ENCODE results near the gene PPP1R7. TPM values are rescaled to one million over a fixed set of nuclear protein-coding genes. Genes with fewer than 3 reads are reported as not detected.

PPP1R7 gene
- total RNA-seq, 1 experiment from 2014 or later = 49.1 TPM

GRCh38 chr2:241179899-241180298, 29.6 kb downstream of the PPP1R7 start:
- ChIA-PET POLR2A (no interaction called here), CTCF (interaction anchor here (0.6 to 2.3 kb wide), 15 partner anchors 17 to 698 kb away, joined by 3 to 12 read pairs (median 4); partner anchors contain the start of genes HDLBP and SEPTIN2)
- Mint-ChIP-seq H3K4me1 (0 out of 2 replicates have a peak, but pooled peaks cover 5% of the 10 kb centered on the region), H3K27ac (peak overlapping the region; percentile 40; the same call in 1 of the 2 replicates), H3K36me3 (peaks cover 5% of the 10 kb centered on the region), H3K4me3 (no peak overlapping the region), H3K9me3 (no peaks in the 10 kb centered on the region), H3K27me3 (ENCODE audit: low read depth) (no peaks in the 10 kb centered on the region)
- no peak for TF ChIP-seq CREM (CRISPR knock-in tag; IDR thresholded peaks at IDR 0.05)
- TF ChIP-seq HMGXB4 (CRISPR knock-in tag; IDR thresholded peaks at IDR 0.05) = no peak
- no peak for TF ChIP-seq ATF1 (CRISPR knock-in tag; IDR thresholded peaks at IDR 0.05)
- no peak for TF ChIP-seq ZNF671 (CRISPR knock-in tag; IDR thresholded peaks at IDR 0.05)
- TF ChIP-seq ZNF232 (CRISPR knock-in tag; IDR thresholded peaks at IDR 0.05) = no peak
- no peak for TF ChIP-seq ZSCAN18 (CRISPR knock-in tag; IDR thresholded peaks at IDR 0.05)
- no peak for TF ChIP-seq SMAD3 (CRISPR knock-in tag; IDR thresholded peaks at IDR 0.05; ENCODE audit: borderline replicate concordance)
- TF ChIP-seq PREB (CRISPR knock-in tag; IDR thresholded peaks at IDR 0.05; ENCODE audit: borderline replicate concordance) = no peak
- no peak for TF ChIP-seq NFE2L1 (CRISPR knock-in tag; IDR thresholded peaks at IDR 0.05)
- TF ChIP-seq ZNF138 (CRISPR knock-in tag; conservative IDR thresholded peaks at IDR 0.05) = no peak
- no peak for TF ChIP-seq NFATC4 (CRISPR knock-in tag; IDR thresholded peaks at IDR 0.05)
- no peak for TF ChIP-seq KAT7 (CRISPR knock-in tag; IDR thresholded peaks at IDR 0.05; ENCODE audit: borderline replicate concordance)
- no peak for TF ChIP-seq JAZF1 (CRISPR knock-in tag; IDR thresholded peaks at IDR 0.05)
- no peak for TF ChIP-seq ZNF263 (CRISPR knock-in tag; IDR thresholded peaks at IDR 0.05; ENCODE audit: low read depth)
- no peak for TF ChIP-seq NR3C1 (CRISPR knock-in tag; conservative IDR thresholded peaks at IDR 0.05; ENCODE audit: low read depth)
- DNase-seq (ENCODE audit: low spot score) (no peak), ATAC-seq (no peak)

GRCh38 chr2:241180495-241180894, 30.2 kb downstream of the PPP1R7 start:
- DNase-seq (ENCODE audit: low spot score) (peak; percentile 82), ATAC-seq (peak; percentile 99)
- Mint-ChIP-seq H3K4me3 (no peak overlapping the region), H3K27me3 (ENCODE audit: low read depth) (no peaks in the 10 kb centered on the region), H3K9me3 (no peaks in the 10 kb centered on the region), H3K27ac (peak overlapping the region; percentile 40; the same call in 1 of the 2 replicates), H3K36me3 (no peaks in the 10 kb centered on the region), H3K4me1 (0 out of 2 replicates have a peak, but pooled peaks cover 5% of the 10 kb centered on the region)
- CTCF ChIA-PET = interaction anchor here (0.6 to 2.3 kb wide), 13 partner anchors 18 to 698 kb away, joined by 3 to 12 read pairs (median 4); partner anchors contain the start of genes HDLBP and SEPTIN2
- POLR2A ChIA-PET = no interaction called here
- TF ChIP-seq GRHL2 (CRISPR knock-in tag; IDR thresholded peaks at IDR 0.05; ENCODE audit: insufficient replicate concordance, severe bottlenecking) (no peak), ATF6 (CRISPR knock-in tag; IDR thresholded peaks at IDR 0.05) (no peak), FOXP4 (CRISPR knock-in tag; IDR thresholded peaks at IDR 0.05) (no peak), NR3C1 (CRISPR knock-in tag; conservative IDR thresholded peaks at IDR 0.05; ENCODE audit: low read depth) (no peak), OVOL2 (CRISPR knock-in tag; IDR thresholded peaks at IDR 0.05; ENCODE audit: borderline replicate concordance) (no peak), KAT7 (CRISPR knock-in tag; IDR thresholded peaks at IDR 0.05; ENCODE audit: borderline replicate concordance) (no peak), ZNF263 (CRISPR knock-in tag; IDR thresholded peaks at IDR 0.05; ENCODE audit: low read depth) (no peak), USF1 (CRISPR knock-in tag; IDR thresholded peaks at IDR 0.05) (no peak), NFATC4 (CRISPR knock-in tag; IDR thresholded peaks at IDR 0.05) (no peak), NFYB (CRISPR knock-in tag; conservative IDR thresholded peaks at IDR 0.05; ENCODE audit: low read depth) (peak; percentile 60), ZMAT4 (CRISPR knock-in tag; IDR thresholded peaks at IDR 0.05) (no peak), ZNF121 (CRISPR knock-in tag; IDR thresholded peaks at IDR 0.05) (0 out of 2 replicates have a peak, but pooled peaks have one; percentile 9)

Data from WTC11 (cell line).